Measurements from ENCODE around the gene GPR150.
"Not testable (repeated sequence)": the region's sequence is repeated elsewhere in the genome, so short reads cannot be mapped to it uniquely, and the experiment has no call there.

GPR150 gene

DNA sequence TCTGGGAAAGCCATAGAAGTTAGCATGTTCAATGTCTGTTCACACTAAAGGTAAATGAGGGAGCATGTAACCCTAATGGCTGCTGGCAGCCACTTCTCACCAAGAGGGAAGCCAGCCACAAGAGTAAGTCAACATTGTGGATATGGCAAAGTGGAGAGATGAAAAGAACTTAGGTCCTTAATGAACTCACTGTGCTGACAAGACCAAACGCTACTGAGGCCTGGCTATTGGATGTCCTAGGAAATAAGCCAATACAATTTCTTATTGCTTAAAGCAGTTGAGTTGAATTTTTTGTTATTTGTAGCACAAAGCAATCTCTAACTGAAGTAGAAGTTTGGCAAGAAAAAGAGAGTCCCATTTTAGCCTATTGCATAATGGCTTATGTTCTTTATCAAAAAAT is 6.8 kb downstream of the GPR150 start:
- DNase-seq = no peak

DNA sequence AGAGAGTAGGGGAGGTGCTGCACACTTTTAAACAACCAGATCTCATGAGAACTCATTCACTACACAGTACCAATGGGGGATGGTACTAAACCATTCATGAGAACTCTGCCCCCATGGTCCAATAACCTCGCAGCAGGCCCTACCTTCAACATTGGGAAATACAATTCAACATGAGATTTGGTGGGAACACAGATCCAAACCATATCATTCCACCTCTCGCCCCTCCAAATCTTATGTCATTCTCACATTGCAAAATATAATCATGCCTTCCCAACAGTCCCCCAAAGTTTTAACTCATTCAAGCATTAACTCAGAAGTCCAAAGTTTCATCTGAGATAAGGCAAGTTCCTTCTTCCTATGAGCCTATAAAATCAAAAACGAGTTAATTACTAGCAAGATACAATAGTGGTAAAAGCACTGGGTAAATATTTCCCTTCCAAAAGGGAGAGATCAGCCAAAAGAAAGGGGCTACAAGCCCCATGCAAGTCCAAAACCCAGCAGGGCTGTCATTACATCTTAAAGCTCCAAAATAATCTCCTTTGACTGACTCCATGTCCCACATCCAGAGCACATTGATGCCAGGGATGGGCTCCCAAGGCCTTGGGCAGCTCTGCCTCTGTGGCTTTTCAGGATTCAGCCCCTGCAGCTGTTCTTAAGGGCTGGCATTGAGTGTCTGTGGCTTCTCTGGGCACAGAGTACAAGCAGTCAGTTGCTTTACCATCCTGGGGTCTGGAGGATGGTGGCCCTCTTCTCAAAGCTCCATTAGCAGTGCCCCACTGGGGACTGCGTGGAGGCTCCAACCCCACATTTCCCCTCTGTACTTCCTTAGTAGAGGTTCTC is 8.3 kb downstream of the GPR150 start:
- no peak for DNase-seq

DNA sequence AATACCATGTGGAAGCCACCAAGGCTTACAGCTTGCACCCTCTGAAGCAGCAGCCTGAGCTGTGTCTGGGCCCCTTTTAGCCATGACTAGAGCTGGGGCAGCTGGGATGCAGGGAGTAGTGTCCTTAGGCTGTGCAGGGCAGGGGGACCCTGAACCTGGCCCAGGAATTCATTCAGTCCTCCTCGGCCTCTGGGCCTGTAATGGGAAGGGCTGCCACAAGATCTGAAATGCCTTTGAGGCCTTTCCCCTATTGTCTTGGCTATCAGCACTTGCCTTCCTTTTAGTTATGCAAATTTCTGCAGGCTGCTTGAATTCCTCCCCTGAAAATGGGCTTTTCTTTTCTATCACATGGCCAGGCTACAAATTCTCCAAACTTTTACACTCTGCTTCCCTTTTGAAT is 9.0 kb downstream of the GPR150 start:
- DNase-seq = no peak

DNA sequence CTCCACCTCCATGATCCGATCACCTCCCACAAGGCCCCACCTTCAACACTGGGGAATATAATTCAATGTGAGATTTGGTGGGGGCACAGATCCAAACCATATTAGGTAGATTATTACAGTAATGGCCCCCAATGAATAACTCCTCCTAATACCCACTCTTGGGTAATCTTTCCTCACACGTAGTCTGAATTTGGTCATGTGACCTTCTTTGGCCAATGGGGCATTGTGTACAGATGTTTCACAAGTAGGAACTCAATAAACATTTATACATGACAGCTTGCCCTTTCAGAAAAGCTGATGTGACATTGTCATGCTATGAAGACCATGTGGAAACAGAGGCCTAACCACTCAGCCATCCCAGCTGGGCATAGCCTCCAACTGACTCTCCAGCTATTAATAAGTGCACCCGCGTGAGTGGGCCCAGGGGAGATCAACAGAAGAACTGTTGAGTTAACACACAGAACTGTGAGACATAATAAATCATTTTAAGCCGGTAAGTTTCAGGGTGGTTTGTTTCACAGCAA is 10.6 kb downstream of the GPR150 start:
- peak in 1 of 2 experiments; percentile 5 for DNase-seq

DNA sequence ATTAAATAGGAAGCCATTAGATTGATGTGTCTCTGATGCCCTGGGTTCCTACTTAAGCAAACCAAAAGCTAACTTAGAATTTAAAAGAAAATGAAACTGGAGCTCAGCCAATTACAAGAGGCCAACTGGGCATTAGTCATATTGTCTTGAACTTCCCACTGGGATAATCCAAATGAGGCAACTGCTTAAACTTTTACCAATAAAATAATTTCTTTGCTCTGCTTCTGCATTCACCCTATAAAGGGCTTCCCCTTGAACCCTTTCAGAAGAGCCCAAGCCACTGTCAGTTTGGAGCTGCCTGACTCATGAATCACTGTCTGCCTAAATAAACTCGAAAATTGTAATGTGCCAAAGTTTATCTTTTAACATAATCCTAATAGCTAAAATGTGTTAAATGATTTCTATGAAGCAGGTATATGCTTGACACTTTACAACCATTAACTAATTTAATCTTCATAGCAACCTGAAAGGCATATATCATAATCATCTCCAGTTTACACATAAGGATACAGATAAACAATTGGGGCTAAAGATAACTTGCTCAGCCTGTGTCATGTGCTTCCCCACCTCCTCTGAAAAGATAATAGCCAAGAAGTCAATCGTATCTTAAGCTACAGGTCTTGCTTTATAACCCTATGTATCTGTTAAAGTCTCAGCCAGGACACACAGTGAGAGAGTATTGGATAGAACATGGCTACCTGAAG is 11.5 kb downstream of the GPR150 start:
- no peak for DNase-seq

DNA sequence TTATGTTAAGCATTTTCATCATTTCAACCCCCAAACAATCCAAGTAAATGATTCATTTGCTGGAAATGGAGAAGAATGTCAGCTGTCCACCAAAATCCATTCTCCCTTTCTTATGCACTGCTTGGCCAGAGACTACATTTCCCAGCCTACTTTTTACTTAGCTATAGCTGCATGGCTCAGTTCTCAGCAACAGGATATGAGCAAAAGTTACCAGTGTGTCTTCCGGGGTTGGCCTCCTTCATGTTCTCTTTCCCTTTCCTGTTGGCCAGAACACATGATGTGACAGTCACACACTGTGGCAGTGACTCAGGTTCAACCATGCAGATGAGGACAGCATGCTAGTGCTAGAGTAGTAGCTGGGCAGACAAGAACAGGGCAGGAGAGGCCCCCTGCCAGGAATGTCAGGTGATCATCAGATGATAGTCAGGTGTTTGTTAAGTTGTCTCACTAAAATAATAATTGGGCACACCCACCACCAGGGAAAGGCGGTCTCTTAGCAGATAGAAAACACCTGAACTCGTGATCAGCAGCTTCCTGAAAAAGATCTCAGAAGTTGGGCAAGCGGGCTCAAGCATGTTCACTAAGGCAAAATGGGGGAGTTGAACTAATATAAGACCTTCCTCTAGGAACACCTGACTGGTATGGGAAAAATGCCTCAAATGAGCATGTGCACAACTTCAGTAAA is 12.2 kb downstream of the GPR150 start:
- no peak for DNase-seq

DNA sequence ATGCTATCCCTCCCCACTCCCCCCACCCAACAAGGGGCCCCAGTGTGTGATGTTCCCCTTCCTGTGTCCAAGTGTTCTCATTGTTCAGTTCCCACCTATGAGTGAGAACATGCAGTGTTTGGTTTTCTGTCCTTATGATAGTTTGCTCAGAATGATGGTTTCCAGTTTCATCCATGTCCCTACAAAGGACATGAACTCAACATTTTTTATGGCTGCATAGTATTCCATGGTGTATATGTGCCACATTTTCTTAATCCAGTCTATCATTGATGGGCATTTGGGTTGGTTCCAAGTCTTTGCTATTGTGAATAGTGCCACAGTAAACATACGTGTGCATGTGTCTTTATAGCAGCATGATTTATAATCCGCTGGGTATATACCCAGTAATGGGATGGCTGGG is 13.1 kb downstream of the GPR150 start:
- DNase-seq = not testable (repeated sequence)

DNA sequence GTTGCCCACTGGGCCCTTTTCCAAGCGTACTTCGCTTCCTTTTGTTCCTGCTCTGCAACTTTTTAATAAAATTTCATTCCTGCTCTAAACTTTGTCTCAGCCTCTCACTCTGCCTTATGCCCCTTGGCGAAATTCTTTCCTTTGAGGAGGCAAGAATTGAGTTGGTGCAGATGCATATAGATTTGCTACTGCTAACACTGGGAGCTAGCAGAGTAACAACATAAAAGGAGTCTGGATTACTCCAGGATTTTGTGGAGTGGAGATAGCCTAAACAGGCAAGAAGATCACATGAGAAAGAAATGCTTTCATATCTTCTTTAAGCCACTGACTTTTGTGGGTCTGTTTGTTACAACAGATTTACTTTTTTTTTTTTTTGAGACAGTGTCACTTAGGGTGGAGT is 13.8 kb downstream of the GPR150 start:
- DNase-seq = no peak

DNA sequence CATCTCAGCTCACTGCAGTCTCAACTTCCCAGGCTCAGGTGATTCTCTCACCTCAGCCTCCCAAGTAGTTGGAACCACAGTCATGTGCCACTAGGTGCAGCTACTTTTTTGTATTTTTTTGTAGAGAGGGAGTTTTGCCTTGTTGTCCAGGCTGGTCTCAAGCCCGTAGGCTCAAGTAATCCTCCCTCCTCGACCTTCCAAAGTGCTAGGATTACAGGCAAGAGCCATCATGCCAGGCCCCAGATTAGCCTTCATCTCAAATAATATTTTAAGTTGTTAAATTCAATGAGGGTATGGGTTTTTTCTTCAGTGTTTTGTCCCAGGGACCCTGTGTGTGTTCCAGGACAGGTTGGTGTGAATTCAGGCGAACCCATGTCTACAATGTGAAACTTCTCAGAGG is 14.2 kb downstream of the GPR150 start:
- DNase-seq = no peak

DNA sequence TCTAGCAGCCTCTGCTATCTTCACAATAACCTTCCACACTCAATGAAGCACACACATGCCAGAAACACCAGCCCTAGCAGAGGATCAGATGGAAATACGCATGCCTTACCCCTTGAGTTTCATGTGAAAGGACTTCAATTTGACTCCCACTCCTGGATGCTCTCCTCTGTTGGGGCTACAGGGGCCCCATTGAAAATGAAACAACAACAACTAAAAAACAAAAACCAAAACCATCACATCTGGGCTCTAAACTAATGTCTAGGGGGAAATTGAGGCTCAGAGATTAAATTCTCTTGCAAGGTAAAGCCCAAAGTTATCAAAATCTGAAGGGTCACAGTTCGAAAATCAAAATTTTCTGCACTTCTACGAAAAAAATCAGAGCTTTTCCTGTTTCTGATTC is 18.7 kb downstream of the GPR150 start:
- DNase-seq = no peak

DNA sequence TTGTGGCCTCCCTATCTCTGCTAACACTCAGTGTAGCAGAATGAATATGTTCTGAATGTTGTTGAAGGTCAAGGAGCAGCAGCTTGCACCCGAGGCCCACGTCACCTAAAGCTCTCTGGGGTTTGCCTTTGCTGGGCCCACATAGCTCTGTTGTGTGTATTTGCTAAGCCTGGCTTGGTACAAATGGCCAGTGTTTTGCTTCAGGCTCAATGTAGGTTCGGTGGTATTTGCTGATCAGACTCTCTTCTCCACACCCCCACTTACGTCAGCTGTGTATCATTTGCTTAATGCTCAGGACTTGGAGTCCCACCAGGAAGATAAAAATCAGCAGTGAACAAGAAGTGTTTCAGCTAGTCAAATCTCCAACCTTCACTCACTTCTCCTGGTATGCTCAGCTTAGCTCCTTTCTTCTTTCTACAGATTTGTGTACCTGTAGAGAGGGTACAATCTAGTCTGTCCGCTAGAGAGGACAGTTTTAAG is 21.9 kb downstream of the GPR150 start:
- no peak for DNase-seq

DNA sequence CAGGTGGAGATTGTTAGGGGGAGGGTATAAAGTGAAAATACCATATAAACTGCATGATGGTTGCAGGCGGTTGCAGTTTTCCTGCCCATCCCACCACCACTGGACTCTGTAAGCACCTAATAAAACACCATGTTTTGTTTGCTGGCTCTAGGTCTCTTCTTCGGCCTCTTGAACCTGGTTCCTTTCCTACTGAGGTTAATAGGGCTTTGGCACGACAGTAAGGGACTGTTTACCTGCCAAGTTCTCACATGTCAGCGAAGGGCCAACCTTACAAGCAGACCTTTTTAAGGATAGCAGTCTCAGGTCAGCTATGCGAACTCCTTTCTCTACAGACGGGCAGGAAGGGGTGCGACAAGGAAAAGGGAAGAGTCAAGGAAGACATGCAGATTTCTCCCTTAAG is 23.3 kb downstream of the GPR150 start:
- no peak for DNase-seq

DNA sequence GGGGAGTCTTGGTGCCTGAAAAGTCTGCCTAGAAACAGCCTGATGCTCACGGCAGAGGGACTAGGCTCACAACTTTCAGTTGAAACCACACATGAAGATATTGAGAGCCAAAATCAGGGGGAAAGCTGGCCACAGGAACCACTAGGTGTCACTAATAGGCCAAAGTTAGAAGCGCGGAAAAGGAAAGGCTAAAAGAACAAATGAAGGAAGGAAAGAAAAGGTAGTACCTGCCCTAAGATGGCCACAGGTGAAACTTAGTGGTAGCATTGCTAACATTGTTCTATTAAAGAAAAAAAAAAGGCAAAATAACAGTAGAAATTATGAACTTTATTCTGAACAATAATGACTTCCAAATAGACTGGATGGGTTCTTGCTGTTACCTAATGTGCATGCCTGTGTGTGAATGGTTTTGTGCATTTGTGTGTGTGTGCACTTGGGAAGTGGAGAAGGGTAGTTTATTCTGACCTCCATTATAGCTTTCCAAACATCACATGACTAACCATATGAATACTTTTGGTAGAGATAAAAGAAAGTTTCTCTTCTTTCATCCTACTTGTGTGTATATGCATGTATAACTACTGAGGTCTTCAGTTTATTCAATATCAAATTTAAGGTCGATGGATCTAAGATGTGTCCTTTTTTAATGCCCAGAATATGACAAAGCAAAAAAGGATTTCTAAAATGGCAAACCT is 24.6 kb downstream of the GPR150 start:
- DNase-seq = peak; percentile 9 to 40

DNA sequence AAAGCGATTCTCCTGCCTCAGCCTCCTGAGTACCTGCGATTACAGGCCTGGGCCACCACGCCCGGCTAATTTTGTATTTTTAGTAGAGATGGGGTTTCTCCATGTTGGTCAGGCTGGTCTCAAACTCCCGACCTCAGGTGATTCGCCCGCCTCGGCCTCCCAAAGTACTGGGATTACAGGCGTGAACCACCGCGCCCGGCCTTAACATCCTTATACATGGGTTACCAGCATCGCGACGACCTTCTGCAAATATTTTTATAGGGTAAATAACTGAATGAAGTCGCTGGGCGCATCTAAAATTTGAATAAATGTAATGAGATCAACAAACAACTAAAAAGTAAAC is 26.3 kb downstream of the GPR150 start:
- DNase-seq = not testable (repeated sequence)

DNA sequence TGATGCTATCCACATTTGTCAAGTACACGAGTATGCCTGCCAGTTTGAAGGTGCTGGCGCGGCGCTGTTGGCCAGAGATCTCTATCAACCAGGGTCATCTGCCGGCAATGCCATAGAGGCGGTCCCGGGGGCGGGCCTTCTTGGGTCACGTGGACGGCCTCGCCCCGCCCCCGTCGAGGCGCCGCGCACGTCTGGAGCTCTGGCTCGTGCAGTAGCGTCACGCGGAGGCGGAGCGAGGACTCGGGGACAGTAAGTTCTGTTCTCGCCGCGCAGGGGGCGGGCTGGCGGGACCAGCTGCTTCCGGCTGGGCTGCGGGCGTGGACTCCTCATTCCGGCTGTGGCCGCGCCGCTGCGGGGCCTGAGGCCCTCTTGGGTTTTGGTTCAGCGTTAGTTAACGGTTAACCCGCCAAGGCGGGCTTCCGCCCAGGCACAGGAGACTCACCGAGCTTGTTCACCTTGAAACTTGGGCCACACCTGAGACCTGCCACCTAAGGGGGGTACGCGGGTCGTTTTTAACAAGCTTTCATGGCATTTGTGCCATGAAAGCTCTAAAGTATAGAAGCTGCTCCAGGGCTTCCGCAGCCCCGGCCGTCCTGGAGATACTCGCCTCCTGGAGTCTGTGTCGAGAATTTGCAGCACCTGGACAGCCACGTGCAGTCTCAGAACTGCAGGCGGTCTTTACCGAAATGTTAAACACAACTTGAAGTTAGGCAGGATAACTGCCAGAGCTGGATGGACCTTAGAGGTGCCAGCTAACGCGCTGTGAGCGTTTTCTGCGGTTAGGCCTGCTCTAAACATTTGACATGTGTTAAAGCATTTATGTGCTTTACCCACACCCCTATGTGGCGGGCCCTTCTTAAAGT is 26.9 kb downstream of the GPR150 start, which contains the start of gene RFESD:
Gene RFESD (plus strand): TSS at position 209 of the 863 bp plus-strand sequence. CDS start 5,495 bp downstream, outside the sequence.
- DNase-seq = peak; percentile 90 to 96

DNA sequence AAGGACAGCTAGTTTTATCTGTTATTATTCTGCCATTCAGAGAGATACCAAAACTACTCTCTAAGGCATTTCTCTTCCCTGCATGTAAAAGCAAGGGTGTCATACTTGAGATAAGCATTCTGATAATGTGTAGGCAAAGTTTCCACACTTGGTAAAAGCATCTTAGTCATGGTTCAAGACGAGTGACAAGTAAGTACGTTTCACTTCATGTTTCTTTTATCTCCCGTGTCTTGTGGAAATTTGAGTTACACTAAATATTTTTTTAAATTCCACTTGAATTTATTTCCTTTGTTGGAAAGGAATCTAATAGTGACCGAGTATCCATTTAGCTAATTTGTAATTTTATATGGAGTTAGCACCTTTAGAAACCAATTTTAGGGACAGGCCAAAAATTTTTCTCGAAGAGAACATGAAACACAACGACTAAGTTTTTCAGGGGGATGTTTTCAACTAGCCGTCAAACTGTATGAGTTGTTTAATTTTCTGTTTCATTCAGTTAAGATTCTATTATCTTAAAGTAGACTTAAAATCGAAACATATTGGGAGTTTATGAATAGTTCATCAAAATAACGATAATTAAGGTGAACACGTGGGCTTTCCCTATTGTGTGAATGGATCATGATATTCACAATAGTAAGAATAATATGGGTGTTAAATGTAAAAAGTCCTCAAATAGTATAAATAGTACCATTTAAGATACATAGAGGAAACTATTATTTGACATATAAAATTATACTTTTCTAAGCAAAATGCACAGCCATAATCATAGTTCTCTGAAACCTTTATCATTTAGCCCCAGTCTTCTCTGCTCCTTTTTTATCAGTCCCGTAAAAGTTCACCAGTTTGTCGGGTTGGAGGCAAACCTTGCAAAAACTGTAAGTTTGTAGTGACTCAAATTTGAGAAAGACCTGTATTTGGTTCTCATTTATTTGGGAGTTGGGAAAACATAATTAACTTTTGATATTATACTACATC is 28.3 kb downstream of the GPR150 start:
- DNase-seq = no peak

DNA sequence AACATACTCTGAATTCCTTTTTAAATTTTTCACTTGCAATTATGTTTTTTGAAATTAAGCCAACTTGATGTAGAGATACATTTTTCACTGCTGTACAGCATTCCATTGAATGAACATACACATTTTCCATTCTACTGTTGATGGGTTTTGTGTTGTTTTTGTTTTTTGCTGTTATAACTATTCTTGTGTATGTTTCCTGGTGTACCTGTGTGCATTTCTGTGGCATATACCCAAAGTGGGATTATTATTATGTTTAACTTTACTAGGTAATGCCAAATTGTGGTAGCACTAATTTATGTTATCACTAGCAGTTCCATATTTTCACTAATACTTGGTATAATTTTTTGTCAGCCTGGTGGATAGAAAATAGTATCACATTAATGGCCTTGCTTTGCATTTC is 29.4 kb downstream of the GPR150 start:
- no peak for DNase-seq

DNA sequence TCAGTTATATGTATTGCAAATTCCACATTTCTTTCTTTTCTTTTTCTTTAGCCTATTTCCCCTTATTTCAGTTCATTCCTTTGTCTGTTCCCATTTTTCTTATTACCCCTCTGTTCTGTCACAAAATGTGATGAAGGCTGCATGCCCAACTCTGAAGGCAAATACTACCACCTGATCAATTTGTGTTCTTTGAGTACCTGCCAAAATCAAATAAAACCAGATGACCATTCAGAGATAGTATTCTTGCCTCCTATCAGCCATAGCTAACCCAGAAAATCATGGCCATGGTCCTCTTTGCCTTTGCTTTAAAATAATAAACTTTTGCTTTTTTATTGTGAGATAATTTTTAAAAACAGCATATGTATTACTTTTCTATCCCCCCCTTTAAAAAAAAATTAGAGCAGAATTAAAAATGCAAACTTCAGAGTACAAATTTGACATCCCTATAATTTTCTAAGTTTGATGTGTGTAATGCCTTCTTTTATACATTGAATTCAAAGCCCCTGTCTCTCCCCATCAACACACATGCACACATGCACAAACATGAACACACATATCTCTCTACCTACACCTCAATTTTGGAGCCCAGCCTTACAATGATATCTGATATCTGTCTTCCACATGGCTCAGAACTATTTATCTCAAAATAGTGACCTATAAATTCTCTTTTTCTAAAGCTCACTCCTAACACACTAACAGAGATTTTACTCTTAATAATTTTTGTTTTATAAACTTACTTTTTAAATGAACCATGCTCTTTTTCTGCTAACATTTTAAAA is 30.1 kb downstream of the GPR150 start:
- DNase-seq = no peak

DNA sequence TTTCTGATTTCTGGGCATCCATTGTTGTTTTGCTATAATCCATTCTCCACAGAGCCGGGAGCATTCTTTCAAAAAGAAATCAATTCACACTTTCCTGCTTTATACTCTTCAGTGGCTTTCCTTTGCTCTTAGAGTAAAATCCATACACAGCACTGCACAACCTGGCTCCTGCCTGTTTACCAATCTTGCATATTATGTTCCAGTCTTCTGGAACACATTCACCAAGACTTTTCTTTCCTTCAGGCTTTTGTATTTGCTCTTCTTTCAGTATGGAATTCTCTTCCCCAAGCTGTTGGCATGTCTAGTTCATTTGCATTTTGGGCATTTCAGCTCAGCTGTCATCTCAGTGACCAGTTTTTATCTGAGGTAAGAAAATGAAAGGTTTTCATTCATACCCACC is 33.0 kb downstream of the GPR150 start:
- no peak for DNase-seq

DNA sequence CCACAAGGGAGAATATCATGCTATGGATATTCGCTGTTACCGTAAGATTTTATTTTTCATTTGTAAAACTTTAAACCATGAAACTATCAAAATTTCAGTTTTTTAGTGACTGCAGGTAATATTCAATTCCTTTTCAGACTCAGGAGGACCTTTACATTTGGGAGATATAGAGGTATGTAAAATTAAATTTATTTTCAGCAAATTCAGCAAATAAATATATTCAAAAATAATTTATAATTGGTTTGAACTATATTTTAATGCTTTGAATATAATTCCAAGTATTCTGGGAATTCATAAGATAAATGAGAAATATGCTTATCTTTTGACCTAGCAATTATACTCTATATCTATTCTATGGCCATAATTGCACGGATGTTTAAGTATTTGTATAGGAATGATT is 34.3 kb downstream of the GPR150 start:
- no peak for DNase-seq

All from NCI-H524 (cell line).